ENCODE results near the gene ANO8.
A peak's percentile ranks its signal among the peaks of the same experiment; 100 is the strongest.

ANO8 gene

DNA sequence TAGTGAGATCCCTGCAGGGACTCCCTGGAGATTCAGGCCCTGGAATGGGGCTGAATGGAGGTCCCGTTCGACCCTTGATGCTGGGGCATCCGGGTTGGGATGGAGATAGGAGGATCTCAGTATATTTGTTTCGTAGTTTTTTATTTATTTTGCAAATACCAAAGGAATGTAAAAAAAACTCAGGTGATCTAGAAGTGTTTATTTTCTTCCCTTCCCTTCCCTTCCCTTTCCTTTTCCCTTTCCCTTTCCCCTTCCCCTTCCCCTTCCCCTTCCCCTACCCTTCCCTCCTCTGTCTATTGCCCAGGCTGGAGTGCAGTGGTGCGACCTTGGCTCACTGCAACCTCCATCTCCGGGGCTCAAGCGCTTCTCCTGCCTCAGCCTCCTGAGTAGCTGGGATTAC is 7.2 kb upstream of the ANO8 start:
- DNase-seq: no peak

DNA sequence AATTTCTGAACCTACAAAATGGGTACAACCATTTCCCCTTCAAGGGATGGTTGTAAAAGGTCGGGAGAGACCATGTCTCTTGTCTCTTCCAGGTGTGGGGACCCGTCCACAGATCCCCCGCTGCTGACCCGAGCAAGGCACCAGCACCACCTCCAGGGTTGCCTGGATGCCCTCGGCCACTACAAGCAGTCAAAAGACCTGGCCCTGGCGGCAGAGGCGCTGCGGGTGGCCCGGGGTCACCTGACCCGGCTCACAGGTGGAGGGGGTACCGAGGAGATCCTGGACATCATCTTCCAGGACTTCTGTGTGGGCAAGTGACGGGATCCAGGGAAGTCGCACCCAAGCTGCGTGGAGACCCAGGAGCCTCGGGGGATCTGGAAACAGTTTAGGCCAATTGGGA is 6.7 kb upstream of the ANO8 start:
- DNase-seq: no peak

GRCh38 chr19:17340871-17341357 is 6.3 kb upstream of the ANO8 start:
- DNase-seq: no peak

DNA sequence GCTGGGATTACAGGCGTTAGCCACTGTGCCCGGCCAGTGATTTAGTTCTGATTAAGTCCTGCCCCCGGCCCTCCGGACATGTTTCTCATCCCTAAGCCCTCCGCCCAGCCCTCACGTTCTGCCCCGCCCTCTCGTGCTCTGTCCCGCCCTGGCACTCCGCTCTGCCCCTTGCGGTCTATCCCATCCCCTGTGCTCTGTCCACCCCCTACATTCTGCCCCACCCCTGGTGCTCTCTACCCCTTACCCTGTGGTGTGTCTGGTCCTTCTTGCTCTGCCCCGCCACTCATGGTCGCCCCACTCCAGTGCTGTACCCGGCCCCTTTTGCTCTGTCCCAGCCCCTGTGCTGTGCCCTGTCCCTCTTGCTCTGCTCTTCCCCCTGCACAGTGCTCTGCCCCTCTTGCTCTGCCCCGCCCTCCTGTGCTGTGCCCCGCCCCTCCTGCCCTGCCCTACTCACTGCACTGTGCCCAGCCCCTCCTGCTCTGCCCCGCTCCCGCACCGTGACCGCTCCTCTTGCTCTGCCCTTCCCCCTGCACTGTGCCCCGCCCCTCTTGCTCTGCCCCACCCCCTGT is 5.7 kb upstream of the ANO8 start:
- DNase-seq: no peak

DNA sequence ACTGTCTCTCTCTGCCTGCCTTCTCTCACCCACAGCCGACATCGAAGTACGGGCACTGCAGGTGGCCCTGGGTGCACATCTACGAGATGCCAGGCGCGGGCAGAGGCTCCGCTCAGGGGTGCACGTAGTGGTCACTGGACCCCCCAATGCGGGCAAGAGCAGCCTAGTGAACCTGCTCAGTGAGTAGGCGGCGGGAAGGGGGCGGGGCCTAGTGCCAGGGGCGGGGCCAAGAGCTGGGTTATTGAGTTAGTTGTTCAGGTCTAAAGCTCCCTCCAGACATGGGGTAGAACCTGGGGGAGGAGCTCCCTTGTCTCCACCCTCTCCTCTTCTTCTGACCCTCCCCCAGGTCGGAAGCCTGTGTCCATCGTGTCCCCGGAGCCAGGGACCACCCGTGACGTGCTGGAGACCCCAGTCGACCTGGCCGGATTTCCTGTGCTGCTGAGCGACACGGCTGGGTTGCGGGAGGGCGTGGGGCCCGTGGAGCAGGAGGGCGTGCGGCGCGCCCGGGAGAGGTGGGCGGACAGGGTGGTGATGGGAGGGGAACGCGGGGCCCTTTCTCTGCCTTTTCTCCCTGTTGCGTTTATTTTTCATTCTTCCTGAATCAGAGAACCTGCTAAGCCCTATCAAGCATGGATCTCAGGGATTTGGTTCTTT is 4.6 kb upstream of the ANO8 start:
- DNase-seq: no peak

GRCh38 chr19:17338433-17339078 is 3.9 kb upstream of the ANO8 start:
- DNase-seq: no peak

GRCh38 chr19:17337675-17338432 is 3.2 kb upstream of the ANO8 start:
- no peak for DNase-seq

DNA sequence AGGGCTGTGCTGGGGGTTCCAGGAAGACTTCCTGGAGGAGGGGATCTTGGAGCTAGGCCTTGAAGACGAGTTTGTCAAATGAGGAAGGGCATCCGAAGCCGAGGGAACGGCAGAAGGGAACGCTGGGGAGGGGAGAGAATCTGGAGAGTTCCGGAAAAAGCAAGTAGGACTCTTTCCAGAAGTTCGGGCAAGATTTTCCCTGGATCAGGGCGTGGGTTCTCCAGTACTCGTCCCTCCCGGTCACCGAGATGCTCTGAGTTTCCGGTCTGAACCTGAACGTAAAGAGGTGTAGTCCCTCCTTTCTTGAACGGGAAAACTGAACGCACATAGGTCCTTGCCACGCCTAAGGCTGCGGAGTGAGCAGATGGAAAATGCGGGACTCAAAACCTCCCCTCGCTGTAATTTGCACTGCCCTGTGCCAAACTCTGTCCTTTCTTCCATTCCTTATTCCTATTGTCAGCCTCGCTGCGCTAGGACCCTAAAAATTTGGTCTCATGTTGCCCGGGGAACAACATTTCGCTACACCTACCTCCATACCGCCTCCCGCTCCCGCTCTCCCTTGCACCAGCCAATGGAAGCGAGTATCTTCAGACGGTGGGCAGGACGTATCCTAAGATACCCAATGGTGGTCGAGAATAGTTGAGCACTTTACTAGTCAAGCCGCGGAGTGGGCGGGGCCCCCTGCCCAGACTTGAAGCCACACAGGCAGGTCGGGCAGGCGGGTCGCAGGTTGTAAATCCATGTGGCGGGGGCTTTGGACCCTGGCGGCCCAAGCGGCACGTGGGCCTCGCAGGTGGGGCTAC is 2.4 kb upstream of the ANO8 start, which contains the start of gene GTPBP3:
Gene GTPBP3, plus strand, starts transcription at position 682 of the 803 bp plus-strand sequence. Its CDS starts 59 bp downstream, at position 741.
- peak; percentile 98 for DNase-seq

DNA sequence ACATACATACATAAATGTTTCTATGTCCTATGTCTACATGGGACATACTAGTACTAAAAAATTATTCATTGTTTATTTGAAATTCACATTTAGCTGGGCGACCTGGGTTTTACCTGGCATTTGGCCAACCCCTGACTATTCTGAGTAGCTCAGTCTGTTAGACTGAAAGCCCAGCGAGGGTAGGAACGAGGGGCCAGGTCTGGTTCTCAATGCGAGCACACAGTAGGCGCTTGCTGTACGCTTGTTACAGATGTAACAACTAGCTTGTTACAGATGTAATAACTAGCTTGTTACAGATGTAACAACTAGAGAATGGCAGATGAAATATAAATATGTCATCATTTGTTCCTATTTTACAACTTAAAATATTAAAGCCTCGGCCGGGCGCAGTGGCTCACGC is 920 bp upstream of the ANO8 start:
- no peak for DNase-seq

- DNase-seq: no peak
Measured at GRCh38 chr19:17333611-17334413, 843 bp downstream of the ANO8 start.

DNA sequence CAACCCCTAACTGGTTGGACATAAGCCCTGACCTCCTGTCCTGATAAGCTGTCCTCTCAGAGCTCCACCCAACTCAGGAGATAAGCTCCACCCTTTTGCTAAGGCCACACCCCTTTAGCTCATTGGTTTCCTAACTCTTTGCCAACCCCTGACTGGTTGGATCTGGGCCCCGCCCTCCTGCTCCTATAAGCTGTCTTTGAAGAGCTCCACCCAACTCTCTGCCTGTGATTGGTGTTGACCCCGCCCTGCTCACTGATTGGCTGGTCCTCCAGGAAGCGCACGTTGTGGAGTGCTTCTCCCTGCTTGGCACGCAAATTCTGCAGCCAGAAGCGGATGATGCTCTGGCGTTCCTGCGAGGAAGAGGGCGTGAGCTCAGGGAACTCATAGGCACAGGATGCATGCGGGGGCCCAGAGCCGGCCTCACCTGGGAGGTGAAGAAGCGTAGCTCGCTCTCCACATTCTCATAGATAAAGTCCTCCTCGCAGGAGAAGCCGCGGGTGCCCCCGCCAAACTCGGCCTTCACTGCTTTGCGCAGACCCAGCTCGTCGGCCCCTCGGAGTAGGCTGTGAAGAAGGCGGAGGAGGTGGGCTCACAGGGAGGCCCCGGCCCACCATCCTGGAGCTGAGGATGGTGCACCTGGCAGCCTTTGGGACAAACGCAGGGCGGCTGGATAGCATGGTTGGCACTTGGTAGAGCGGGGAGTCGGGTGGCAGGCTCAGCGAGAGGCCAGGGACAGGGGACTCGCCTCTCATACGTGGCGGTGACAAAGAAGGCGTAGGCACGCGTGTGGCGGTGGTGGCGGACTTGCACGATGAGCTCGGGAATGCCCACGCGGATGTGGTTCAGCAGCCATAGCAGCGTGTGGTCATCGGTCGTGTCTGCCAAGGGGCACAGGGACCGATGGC is 1.7 kb downstream of the ANO8 start:
- DNase-seq: peak; percentile 53

GRCh38 chr19:17332360-17332676 is 2.3 kb downstream of the ANO8 start:
- DNase-seq: no peak

DNA sequence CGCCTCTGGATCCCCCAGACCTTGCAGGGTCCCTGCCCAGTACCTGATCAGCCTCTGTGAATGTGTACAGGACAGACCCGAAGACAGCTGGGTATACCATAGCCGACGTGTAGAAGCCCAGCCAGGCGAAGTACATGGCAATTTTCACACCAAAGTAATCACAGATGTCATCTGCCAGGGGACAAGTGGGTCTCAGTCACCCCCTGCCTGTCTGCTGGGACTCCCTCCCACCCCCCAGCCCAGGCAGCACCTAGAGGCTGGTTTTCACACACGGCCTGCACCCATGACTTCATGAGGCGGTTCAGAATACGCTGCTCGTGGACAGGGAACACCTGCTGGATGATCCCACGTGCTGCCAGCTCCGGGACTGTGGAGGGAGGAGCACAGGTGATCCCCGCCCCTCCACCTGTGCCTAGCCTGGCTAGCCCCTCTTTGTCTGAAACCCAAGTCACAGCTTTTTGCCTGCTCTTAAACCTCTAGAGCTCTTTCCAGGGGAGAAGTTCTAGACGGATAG is 3.6 kb downstream of the ANO8 start:
- DNase-seq: no peak

DNA sequence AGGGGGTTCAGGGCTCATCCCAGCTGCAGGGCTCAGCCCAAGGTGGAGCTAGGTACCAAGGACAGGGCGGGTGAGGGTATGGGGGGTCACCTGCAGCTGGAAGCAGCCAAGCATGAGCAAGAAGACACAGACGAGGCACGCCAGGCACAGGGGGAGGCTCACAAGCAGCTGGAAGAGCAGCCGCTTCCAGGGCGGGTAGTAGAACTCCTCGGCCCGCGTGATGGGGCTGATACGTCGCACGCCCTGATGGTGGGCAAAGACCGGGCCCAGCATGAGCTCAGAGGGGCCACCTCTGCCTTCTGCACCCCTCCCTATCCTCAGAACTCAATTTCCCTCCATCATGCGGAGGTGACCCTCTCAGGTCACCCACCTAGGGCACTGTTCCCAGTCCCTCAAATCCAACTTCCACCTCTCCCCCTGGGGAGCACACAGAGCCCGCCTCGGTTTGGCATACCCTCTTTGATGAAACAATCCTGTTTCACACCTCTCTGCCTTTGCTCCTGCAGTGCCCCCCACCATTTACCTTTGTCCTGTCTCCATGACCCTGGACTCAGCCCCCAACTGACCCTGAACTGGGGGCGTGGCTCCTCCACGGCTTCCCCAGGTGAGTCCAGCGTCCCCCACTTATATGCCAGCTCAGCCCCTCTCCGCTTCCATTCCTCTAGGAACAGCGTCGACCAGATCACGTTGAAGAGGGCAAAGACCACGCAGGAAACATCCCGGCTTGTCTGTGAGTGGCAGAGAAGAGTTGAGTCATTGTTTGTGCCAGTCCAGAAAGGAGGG is 4.2 kb downstream of the ANO8 start:
- DNase-seq: no peak

DNA sequence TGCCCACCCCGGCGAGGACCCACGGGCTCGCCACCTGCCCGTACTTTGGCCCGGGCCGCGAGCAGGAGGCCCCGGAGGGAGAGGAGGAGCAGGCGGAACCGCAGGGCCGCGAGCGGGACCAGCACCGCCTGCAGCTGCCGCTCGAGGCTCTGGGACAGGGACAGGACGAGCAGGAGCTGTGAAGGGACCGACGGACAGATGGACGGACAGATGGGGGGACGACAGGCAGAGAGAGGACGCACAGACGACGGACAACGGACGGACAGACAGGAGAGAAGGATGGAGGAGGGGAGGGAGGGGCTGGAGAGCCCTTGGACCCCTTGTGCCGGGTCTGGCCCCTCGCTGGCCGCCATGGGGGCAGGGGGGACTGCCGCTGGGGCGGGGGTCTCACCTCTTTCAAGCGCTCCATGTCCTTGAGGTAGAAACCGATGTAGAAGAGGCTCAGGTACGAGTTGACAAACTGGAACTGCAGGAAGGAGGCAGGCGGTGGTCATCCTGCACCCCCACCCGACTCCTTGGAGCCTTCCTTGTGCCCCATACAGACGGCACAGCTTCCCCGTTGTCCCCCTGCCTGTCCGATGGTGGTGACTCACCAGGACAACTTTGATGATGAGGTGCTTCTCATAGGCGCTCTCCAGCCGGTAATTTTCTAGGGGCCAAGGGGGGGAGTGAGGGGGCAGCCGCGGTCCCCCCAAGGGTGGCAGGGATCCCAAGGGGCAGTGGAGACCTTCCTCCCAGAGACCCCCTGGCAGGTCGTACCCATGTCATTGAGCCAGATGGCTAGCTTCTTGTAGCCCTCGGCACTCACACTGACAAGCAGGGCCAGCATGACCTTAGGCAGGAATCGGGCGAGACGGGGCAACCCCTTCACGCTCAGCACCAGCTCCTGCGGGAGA is 5.0 kb downstream of the ANO8 start:
- no peak for DNase-seq

- no peak for DNase-seq
Measured at GRCh38 chr19:17328517-17329365, 5.9 kb downstream of the ANO8 start.

DNA sequence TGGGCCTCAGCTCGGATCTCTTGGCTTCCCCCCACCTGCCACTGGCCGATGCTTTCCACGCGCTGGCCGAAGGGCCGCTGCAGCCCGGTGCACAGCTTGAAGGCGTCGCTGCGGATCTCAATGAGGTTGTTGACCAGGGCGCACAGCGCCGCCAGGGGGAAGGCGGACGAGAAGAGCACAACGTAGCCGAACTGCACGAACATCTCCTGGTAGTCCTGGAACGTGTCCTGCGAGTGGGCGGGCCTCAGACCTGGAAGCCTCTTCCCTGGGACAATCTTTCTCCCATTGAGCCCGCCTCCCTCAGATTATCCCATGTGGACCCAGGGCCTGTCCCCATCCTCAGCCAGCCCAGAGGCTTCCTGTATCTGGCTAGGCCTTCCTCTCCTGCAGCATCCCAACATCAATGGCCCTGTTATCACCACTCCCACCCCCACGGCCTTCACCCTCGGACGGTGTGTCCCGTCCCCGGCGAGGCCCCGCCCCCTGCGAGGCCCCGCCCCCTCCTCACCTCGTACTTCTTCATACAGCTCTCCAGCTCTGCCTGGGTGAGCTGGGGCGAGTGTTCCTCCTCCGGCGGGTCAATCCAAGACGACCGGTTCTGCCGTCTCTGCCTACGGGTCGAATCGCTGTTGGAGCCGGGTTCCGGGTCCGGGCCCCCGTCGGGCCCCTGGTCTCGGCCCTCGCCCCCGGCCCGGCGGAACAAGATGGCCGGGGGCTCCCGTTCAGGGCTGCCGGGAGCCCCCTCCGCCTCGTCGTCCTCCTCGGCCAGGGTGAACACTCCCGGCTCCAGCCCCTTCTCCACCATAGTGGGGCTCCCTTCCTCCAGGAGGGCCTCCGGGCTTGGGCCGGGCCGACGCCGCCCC is 6.8 kb downstream of the ANO8 start:
- no peak for DNase-seq
